Hippocampal formation (tissue), 2 donors: ENCODE measurements around the gene SKP2.
"Not testable (repeated sequence)": the region's sequence is repeated elsewhere in the genome, so short reads cannot be mapped to it uniquely, and the experiment has no call there.

Source experiments
- DNase-seq, 2 donors: peaks; one replicate each; lab custom pipeline; 2025; lab: John Stamatoyannopoulos, UW

The SKP2 gene

DNA sequence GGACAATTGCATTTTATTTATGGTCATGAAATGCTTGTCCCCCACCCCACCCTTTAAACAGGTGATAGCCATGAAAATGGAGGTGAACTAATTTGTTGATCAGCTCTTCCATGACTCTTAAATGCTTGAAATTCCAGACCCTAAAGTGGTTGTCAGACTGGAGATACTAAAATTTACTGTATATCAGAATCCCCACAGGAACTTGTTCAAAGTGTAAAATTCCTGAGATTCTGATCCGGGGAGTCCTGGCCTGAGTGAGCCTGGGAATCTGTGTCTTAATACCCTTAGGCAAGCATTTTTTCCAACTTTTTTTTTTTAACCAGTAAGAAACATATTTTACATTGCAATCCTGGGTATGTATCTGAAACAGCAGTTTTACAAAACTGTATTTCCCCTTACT lies 4.7 kb downstream of the SKP2 start:
- no peak for DNase-seq

DNA sequence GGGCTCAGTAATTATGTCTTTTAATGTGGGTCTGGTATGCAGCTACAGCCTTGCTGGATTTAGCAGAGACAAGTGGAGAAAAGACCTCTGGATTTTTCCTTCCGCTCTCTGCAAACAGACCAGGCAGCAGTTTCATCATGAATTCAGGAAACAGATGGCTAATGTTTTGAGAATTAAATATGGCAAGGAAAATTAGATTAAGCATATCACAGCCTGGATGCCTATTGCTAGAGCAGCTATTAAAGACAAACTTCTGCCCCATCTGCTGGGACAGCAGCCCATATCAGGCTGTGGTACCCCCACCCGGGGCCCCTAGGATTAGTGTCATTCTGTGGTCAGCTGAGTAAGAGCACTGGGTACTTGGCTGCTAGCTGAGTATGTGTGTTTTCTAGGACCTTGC lies 6.2 kb downstream of the SKP2 start:
- peak in 1 of 2 donors; percentile 26 for DNase-seq

GRCh38 chr5:36160617-36161016 lies 8.7 kb downstream of the SKP2 start:
- no peak for DNase-seq

DNA sequence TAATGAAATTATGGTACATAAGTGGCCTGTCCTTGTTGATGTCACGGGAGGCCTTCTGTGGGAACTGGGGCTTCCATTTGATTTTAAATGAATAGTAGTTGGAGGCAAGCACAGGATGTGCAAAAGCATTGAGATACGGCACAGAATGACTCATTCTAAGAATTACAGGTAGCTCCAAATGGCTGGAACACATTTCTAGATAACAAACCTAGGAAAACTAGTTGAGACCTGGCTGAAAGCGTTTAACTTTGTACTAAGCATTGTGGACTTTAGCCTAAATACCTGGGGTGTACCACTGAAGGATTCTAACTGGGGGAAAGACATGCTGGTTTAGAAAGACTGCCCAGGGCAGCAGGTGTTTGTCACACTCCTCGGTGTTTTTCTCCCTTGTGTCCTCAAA lies 9.4 kb downstream of the SKP2 start:
- DNase-seq = no peak

GRCh38 chr5:36162810-36163486 lies 11.0 kb downstream of the SKP2 start:
- peak; percentile 36 to 77 for DNase-seq

DNA sequence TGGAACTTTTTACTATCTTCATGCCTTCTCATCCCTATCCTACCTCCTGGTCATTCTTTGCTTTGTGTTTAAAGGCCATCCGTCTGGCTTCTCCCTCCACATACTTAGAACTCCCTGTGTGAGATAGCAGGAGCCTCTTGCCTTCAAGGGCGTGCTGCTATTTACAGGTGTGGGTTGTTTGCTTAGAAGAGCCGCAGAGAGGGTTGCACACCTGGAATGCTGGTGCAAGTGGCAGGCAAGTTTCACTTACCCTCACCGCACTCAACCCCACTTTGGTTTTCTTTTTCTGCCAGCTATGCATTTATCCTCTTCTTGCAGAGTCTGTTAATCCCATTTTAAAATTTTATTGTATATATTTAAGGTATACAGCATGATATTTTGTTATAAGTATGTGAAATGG lies 12.6 kb downstream of the SKP2 start:
- no peak for DNase-seq

GRCh38 chr5:36168737-36169136 lies 16.8 kb downstream of the SKP2 start:
- no peak for DNase-seq

- no peak for DNase-seq
These were observed 19.0 kb downstream of the SKP2 start for GRCh38 chr5:36170832-36171424.

- no peak for DNase-seq
These were observed 20.7 kb downstream of the SKP2 start for GRCh38 chr5:36172599-36172998.

DNA sequence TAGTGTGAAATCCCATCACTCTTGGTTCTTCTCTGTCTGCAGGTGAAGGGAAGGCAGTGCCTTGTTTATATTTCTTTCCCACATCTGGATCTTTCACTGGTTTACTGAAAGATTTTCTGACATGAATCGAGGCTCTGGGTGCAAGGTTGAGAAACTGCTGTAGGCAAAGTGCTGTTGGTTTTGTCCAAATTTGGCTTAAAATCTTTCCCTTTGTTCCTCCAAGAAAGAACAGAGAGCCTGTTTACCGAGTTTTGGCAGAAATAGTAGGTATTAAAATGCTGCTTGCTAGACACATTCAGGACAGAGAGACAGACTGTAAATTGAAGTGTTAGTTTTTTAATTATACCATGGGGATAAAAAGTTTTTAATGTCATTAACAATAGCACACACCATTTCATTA lies 21.5 kb downstream of the SKP2 start:
- DNase-seq = peak in 1 of 2 donors; percentile 42

GRCh38 chr5:36174119-36174518 lies 22.2 kb downstream of the SKP2 start:
- DNase-seq = no peak

GRCh38 chr5:36175043-36175442 lies 23.1 kb downstream of the SKP2 start:
- DNase-seq = no peak

GRCh38 chr5:36177154-36177553 lies 25.2 kb downstream of the SKP2 start:
- no peak for DNase-seq

DNA sequence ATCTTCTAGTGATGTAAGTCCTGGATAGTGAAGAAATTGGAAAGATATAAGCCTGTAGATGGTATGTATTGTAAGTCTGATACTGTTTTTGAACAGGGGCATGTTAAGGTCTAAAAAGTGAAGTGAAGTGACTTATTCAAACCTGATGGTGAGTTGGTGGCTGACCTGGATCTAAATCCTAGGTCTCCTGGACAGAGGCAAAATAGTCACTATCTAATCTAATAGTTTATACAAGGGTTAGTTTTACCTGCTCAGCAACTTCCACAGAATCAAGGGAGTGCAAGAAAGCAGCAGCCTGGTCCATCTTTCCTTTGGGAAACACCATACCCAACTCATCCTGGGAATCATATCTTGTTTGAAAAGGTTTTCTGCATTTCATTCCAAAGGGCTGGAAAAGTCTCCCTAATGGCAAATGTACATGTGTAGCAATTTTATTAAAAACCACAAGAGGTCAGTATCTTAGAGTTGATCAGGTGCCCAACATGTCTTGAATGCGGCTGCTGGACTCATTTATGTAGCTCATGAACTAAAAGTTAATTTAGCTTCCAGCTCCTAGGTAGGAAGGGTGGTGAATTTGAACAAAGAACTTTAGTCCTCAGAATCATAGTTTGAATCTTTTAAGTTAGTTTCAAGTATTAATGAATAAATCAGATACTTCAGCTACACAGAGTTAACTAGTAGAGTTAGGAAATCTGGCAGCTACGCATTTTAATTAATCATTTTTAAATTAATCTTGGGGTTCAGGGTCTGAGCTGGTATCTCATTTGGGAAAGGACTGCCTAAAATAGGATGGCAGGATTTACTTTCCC lies 26.0 kb downstream of the SKP2 start:
- DNase-seq = peak in 1 of 2 donors; percentile 57

DNA sequence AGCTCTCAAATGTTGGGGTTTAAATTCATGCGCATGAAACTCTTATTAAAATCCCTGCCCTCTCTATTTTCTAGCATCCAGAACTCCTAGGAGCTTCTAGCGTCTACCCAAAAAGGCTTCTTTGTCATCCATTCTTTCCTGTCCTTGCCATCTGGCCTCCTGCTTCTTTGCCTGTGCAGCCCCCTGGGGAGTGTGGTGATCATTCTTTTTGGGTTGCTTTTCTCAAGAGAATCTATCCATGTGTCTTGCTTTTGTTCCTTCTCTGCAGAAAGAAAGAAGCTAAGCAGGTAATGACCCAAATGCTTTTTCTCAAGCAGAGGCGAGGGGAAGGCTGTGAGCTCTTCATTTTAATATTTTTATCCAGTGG lies 26.6 kb downstream of the SKP2 start:
- DNase-seq = no peak

DNA sequence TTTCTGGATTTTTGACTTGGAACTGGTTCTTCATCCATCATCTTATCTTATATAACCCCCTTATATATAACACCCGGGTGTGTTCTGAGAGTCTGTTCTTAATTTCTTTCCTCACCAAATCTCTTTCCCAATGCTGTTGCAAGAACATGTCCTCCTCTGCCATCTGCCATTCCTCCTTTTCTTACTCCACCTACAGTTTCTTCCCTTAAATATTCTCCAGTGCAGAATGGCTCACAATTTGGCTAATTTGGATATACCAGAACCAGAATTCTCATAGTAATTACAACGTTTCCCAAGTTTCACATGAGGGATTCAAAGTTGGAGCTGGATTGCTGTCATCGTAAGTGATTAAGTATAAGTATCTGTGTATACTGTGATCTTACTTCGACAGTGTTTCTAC lies 28.0 kb downstream of the SKP2 start:
- peak in 1 of 2 donors; percentile 51 for DNase-seq

DNA sequence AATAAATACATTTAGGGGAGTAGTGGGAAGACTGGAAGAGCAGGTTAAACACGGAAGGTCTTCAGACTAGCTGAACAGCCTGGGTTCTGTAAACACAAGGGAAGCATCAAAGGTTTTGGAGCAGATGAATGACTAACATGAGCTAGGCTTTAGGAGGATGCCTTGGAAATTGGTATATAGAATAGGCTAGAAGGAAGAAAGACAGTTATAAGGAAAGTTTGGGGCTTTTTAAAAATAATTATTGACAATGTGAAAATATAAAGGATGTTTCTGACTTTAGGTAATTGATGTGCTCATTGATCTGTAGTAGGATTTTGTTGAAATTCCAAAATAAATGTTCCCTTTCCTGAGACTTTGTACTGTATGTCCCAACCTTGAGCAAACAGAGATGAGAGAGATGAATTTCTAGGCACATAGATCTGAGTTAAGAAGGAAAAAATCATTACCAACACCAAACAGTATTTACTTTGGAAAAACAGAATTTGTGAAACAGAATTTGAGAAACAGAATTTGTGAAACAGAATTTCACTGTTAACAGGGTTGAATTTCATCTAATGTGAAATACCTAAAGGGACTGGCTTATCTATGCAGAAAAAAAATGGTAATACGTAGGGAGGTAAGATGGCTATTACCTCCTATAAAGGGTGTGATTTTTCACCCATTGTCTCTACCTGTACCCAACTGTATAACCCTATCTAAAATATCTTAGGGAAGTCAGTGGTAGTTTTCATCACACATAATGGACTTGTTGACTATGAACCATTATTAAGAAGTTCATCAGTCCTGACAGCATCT lies 28.8 kb downstream of the SKP2 start:
- DNase-seq = no peak

- DNase-seq = peak in 1 of 2 donors; percentile 35
These were observed 29.9 kb downstream of the SKP2 start for GRCh38 chr5:36181774-36182173.

- not testable (repeated sequence) for DNase-seq
These were observed 32.5 kb downstream of the SKP2 start for GRCh38 chr5:36184408-36184807.

DNA sequence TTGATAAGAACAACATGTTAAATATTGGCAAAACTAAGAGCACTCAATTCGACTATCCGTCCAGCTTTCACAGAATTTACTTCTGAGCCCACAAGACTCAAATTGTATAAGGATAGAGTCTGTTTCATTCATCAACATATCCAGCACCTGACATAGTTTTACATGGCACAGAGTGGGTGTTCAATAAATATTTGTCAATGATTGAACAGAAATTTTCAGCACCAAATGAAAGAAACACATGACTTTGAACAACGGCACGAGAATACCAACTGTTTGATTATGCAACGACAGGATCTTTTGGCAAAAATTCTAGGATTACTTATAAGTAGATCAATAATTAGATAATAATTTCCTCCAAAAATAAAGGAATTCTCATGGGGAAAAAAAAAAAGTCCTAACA lies 41.8 kb downstream of the SKP2 start:
- DNase-seq = no peak

GRCh38 chr5:36198281-36198680 lies 46.4 kb downstream of the SKP2 start:
- no peak for DNase-seq

GRCh38 chr5:36198783-36199182 lies 46.9 kb downstream of the SKP2 start:
- DNase-seq = not testable (repeated sequence)
